ENCODE measurements around the gene OR6K2.
"Not testable (repeated sequence)": the region's sequence is repeated elsewhere in the genome, so short reads cannot be mapped to it uniquely, and the experiment has no call there.

Gene OR6K2, protein sequence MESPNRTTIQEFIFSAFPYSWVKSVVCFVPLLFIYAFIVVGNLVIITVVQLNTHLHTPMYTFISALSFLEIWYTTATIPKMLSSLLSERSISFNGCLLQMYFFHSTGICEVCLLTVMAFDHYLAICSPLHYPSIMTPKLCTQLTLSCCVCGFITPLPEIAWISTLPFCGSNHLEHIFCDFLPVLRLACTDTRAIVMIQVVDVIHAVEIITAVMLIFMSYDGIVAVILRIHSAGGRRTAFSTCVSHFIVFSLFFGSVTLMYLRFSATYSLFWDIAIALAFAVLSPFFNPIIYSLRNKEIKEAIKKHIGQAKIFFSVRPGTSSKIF

DNA sequence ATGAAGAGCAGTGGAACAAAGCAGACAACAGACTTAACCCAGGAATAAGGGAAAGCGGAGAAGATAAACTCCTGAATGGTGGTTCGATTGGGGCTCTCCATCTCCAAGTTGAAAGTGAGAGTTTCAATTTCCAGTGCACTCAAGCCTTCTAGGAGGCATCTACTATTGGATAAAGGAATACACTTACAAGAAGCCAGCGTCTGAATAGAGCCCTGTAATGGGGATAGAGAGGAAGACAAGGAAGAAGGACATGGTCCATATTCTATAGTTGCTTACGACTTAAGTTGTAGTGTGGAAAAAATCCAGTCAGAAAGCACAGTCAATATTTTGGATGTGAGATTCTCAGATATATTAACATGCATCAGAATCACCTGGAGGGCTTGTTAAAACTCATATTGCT, at the start of gene OR6K2:
TSS of gene OR6K2 (minus strand) at position 101 of the 400 bp plus-strand sequence. CDS start at position 101, 0 bp downstream.
- DNase-seq (ENCODE audit: low read depth in 2 of 2) = no peak

DNA sequence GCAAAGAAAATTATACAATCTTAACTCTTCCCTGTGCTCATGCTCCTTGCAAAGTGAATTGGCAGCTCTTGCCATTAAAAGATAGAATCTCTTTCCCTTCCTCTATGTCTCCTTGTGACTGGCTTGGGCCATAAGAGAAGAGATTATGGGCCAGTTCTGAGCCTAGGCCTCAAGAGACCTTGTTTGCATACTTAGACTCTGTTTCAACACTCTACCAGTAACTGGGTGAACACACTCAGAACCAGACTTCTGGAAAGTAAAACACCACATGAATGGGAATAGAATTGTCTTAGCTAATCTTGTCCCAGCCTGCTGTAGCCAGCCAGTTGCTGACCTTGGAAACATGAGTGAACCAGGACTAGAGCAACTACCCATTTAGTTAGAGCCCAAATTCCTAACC, 35.4 kb upstream of the OR6K2 start:
- no peak for DNase-seq (ENCODE audit: low read depth in 2 of 2)

DNA sequence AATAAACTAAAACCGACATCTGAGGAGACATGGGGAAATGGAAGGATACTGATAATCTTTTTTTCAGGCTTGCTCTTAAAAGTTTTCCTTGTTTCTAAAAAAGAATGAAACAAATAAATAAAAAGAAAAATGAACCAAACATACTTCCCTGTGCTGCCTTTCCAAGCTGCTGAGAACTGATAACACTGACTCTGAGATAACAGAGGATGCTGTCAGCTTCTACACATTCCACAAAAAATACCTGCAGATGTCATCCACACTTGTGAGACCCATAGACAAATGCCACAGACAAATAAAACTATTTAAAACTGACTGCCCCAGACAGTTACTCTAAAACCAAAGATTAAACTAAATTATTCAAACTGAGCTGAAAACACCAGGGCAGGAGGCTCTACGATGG, 32.1 kb upstream of the OR6K2 start:
- no peak for DNase-seq (ENCODE audit: low read depth in 2 of 2)

DNA sequence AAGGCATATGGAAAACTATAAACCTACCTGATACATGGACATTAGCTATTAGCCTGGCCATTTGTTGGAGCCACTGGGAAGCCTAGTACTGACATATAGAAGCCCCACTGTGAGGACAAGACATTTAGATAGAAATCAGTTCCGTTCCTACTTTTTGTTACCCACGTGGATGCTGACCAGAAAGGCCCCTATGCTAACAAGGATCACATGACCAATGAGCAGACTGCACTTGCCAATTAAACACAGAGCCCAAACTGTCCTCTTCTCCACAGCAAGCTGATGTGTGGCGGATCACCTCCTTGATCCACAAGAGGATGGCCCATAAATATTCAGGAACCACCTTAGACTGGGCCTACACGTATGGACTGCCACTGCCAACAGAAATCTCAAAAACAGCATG, 31.3 kb upstream of the OR6K2 start:
- no peak for DNase-seq (ENCODE audit: low read depth in 2 of 2)

DNA sequence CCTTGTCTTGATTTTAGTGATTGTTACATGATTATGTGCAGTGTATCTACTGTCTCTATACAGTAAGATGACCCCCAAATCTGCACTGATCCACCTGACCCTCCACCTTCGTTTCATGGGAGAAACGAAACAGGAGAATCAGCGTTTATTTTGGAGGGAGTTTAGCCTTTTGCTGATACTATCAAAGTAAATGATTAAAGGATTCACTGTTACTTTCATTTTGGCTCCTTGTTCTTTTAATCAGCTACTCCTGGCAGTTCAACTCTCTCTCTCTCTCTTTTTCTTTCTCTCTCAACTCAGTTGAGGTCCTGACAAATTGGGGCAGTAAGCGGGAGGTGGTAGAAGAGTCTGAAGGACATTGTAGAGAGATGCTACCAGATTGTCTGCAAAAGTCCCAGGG, 30.0 kb upstream of the OR6K2 start:
- DNase-seq (ENCODE audit: low read depth in 2 of 2) = no peak

DNA sequence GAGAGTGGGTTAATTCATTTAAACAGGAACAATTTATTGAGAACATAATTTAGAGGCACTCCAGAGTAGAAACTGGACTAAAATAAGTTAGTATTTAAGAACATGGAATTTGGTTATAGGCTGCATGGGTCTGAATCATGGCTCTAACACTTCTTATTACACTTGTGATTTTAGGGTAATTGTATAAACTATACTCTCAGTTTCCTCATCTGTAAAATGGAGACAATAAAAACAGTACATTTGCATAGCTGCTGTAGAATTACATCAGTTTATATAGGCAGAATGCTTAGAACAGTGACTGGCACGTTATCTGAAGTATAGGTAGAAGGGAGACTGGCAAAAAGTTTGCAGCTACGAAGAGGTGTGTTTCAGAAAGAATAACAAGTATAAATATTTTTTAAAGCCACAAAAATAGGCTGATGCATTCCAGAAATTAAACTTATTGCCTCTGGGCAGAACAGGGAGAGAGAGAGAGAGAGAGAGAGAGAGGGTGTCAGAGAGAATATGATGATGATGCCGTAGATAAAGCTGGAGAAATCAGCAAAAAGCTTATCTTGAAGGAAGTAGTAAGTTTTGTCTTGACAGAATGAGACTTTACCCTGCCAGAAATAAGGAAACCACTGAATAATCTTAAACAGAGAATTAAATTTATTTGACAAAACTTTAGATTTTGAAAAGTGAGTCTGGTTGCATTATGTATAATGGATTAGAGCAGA, 28.2 kb upstream of the OR6K2 start:
- DNase-seq (ENCODE audit: low read depth in 2 of 2) = no peak

DNA sequence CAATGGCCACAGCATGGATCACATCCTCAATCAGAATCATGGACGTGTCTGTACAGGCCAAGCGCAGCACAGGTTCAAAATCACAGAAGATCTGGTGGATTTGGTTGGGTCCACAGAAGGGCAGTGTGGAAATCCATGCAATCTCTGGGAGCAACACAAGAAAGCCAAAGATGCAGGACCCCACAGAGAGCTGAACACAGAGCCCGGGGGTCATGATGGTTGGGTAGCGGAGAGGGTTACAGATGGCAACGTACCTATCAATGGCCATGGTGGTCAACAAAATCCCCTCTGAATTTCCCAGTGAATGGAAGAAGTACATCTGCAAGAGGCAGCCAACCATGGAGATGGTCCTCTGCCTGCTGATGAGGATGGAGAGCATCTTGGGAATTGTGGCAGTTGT, 24.0 kb upstream of the OR6K2 start:
- no peak for DNase-seq (ENCODE audit: low read depth in 2 of 2)

DNA sequence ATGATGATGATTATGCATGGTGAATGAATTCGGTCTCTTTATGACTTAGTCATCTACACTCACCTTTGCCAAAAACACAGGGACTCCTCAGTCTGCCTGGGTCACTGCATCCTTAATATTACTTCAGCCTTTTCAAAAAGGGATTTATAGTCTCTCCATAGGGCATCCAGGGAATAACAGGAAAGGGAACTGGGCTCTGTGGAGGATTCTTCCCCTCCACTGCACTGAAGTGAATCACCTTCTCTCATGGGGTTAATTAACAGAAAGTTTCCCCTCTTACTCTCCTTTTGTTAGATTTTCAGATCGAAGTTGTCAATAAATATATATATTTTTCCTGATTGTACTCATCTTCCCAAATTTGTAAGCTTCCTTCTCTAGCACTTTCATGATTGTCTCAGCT, 20.2 kb upstream of the OR6K2 start, which contains the start of gene OR6K3:
TSS of gene OR6K3 (minus strand) at position 101 of the 400 bp plus-strand sequence. CDS start 2,605 bp downstream, outside the sequence.
- DNase-seq (ENCODE audit: low read depth in 2 of 2) = no peak

DNA sequence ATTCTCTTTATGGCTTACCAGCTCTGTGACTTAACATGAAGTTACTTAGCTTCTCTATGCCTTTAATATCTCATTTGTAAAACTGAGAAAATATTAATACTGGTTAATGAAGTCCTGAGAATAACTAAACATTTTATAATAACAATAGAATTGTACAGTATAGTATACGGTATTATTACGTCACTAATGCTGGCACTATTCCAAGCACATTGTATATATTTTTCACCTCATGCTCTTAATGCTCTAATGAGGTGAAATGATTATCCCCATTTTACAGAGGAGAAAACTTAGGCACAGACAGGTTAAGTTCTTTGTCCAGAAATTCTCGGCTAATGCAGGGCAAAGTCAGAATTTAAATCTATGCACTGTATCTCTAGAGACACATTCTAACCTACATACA, 19.2 kb upstream of the OR6K2 start:
- DNase-seq (ENCODE audit: low read depth in 2 of 2) = no peak

DNA sequence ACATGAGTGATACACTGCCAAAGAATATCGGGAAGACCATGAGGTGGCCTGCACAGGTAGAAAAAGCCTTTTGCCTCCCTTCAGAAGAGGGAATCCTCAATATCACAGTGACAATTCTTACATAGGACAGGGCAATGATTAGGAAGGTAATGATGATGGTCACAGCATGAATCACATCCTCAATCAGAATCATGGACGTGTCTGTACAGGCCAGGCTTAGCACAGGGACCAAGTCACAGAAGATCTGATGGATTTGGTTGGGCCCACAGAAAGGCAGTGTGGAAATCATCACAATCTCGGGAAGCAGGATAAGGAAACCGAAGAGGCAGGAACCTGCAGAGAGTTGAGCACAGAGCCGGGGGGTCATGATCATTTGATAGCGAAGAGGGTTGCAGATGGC, 16.9 kb upstream of the OR6K2 start:
- no peak for DNase-seq (ENCODE audit: low read depth in 2 of 2)

DNA sequence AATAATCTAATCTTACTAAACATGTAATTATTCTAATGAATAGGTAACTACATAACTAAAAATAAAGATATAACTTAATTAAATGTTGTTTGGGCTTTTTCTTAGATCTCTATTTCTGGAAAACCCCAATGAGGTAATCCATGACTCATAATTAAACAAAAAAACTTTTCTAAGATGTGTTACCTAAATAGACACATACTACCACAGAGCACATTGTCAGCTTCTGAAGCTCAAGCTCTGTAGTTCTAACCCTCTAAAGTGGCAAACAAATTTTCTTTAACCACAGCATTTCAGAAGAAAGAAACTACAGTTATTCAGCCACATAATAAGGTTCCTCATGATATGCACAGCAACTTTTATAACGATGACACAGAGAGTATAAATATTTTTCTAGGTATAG, 15.9 kb upstream of the OR6K2 start:
- DNase-seq (ENCODE audit: low read depth in 2 of 2) = no peak

DNA sequence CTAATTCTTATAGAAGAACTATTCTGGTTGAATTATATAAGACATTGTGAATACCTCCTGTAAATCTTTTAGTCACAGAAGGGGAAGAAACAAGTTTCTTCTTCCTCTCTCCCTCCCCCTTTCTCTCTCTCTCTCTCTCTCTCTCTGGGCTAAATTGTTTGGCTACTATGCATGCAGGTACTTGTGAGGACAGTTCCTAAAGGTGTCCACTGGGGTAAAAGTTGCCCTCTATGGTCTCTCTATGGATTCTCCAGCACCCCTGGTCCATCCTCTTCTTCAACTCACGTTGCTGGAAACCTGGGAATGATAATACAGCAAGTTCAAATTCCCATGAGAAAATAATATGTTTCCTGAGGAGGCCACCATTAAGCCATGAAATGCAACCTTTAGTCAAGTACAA, 14.3 kb upstream of the OR6K2 start:
- no peak for DNase-seq (ENCODE audit: low read depth in 2 of 2)

DNA sequence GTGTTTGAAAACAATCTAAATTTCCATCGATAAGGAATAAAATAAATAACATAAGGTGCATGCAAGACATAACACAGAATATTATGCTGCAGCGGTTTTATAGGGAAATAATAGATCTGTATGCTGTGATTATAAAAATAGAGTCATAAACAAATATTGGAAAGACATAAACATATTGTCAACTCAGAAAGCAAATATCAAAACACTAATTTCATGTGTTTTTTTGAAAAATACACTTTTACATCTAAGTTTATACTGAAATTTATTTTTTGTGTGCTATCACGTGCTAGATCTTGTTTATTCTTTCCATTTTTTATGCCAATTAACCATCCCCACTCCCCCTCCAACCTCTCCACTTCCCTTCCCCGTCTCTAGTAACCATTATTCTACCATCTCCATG, 10.6 kb upstream of the OR6K2 start:
- DNase-seq (ENCODE audit: low read depth in 2 of 2) = no peak

DNA sequence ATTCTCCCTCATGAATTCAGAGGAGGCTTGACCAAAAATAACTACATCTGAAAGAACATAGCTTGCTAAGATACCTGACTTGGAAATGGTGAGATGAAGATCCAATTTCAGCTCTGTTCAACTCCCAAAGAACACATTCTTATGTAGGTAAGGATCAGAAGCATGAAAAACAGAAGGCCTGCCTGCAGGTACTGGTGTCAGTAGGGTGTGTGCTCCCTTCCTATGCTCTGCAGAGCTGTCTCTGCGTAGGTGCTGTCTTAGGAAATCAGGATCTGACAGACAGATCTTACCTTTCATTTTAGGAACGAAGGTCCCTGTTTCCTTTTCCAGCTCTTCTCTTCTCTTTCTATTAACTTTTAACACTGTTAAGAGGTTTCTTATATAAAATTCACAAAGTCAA, 5.6 kb upstream of the OR6K2 start:
- no peak for DNase-seq (ENCODE audit: low read depth in 2 of 2)

DNA sequence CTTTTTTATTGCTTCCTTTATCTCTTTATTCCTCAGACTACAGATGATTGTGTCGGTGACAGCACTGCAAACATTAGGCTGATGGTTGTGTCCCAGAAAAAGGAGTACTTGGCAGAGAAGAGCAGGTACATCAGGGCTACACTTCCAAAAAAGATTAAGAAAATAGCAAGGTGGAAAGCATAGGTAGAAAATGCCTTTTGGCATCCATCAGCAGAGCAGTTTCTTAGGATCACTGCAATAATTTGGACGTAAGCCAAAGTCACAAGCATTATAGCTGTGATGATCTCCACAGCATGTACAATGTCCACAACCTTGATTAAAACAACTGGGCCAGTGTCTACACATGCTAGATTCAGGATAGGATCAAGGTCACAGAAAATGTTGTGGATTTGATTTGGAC, 5.9 kb downstream of the OR6K2 start:
- no peak for DNase-seq (ENCODE audit: low read depth in 2 of 2)

DNA sequence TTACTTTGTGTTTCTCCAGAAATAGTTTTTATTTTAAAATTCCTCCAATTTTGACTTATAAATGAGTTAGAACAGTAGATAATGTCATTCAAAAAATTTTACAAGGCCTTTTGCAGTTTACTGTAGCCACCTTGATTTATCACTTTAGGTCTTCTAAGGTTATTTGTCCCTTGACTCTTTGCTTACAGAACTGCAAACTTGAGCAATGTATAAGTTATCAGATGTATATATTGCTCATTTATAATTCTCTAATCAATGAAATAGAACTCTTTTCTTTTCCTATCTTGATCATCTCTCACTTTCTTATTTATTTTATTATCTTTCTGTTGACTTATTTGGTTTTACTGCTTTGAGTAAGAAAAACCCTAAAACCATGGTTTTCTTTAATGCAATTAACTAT, 8.1 kb downstream of the OR6K2 start:
- DNase-seq (ENCODE audit: low read depth in 2 of 2) = no peak

DNA sequence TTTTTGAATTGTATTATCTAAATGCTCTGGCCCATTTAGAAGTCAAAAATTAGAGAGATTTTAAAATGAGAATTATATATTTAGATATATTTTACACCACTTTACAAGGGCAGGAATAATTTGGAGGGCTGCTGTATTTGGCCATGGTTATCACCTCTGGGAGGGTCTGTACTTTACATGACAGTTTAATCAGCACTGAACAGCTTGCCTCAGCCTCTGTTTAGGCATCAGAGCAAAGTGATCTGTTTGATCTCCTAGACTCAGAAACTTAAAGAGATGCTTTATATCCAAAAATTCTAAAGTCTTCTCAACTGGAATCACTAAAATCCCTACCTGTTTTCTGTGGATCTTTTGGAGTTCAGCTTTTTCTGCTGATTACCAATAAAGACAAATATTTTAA, 8.5 kb downstream of the OR6K2 start:
- DNase-seq (ENCODE audit: low read depth in 2 of 2) = no peak

DNA sequence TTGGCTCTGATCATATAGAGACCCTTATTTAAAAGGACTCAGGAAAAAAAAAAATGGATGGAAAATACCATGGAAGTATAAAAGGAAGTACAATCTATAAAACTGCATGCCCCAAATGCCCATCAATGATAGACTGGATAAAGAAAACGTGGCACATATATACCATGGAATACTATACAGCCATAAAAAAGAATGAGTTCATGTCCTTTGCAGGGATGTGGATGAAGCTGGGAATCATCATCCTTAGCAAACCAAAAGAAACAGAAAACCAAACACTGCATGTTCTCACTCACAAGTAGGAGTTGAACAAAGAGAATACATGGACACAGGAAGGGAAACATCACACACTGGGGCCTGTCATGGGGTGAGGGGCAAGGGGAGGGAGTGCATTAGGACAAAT, 9.3 kb downstream of the OR6K2 start:
- DNase-seq (ENCODE audit: low read depth in 2 of 2) = not testable (repeated sequence)

DNA sequence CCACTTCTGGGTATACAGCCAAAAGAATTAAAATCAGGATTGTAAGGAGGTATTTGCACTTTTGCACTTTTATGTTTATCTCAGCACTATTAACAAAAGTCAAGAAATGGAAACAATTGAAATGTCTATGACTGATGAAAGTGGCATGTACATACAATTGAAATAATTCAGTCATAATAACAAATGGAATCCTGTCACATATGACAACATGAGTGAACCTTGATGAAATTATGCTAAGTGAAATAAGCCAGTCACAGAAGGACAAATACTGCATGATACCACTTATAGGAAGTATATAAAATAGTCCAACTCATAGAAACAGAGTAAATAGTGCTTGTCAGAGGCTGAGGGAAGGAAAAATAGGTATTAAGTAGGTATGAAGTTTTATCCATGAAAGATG, 10.6 kb downstream of the OR6K2 start:
- no peak for DNase-seq (ENCODE audit: low read depth in 2 of 2)

DNA sequence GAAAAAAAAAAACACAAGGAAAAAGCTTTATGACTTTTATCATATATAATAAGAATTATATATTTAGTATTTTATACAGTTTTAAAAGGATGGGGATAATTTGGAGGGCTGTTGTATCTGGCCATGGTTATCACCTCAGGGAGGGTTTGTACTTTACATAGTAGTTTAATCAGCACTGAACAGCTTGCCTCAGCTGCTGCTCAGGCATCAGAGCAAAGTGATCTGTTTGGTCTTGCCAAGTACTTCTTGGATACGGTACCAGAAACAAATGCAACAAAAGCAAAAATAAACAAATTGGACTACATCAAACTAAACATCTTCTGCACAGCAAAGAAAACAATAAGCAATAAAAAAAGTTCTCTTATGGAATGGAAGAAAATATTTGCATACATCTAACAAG, 11.3 kb downstream of the OR6K2 start:
- no peak for DNase-seq (ENCODE audit: low read depth in 2 of 2)

DNA sequence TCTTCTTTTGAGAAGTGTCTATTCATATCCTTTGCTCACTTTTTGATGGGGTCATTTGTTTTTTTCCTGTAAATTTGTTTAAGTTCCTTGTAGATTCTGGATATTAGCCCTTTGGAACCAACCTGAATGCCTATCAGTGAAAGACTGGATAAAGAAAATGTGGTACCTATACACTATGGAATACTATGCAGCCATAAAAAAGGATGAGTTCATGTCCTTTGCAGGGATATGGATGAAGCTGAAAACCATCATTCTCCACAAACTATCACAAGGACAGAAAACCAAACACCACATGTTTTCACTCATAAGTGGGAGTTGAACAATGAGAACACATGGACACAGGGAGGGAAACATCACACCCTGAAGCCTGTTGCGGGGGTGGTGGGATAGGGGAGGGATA, 12.1 kb downstream of the OR6K2 start:
- DNase-seq (ENCODE audit: low read depth in 2 of 2) = not testable (repeated sequence)

DNA sequence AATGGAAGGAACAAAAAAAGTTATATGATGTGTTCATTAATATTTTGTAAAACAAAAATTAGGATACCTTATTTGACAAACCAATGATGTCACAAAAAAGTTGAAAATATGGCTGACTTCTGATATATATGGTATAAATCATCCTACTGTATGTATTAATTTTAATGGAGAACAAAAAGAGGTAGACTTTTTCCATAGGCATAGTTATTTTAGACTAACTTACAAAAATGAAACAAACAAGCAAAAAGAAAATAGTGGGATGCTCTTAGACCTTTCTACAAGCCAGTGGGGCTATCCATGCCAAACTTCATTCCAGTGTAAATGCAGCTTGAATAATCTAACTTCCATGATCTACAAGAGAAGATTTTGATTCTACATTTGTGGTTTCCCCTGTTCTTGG, 13.4 kb downstream of the OR6K2 start:
- no peak for DNase-seq (ENCODE audit: low read depth in 2 of 2)

Measured in stimulated activated CD8-positive, alpha-beta memory T cell treated with anti-CD3 and anti-CD28 coated beads, Interleukin-2, amount 100 ng/mL, for 48 hours (primary cell).